Activated naive CD4-positive, alpha-beta T cell treated with anti-CD3 and anti-CD28 coated beads, Interleukin-2, amount 50 U/mL, for 24 hours (primary cell): ENCODE results near the gene CHRNB1.
"Not testable (repeated sequence)": the region's sequence is repeated elsewhere in the genome, so short reads cannot be mapped to it uniquely, and the experiment has no call there.

Experiments used
- H3K27ac Mint-ChIP-seq: one replicate; pipeline ENCODE4 v1.8.0; 2021; ENCODE audit warnings: mild to moderate bottlenecking, mixed read lengths
- H3K27me3 Mint-ChIP-seq: one replicate; pipeline ENCODE4 v1.8.0; 2021; ENCODE audit warnings: mixed read lengths
- H3K36me3 Mint-ChIP-seq: one replicate; pipeline ENCODE4 v1.8.0; 2021; ENCODE audit warnings: mixed read lengths
- H3K4me1 Mint-ChIP-seq: one replicate; pipeline ENCODE4 v1.8.0; 2021; ENCODE audit warnings: mixed read lengths
- H3K4me3 Mint-ChIP-seq: one replicate; pipeline ENCODE4 v1.8.0; 2021; ENCODE audit warnings: mild to moderate bottlenecking, mixed read lengths
- H3K9me3 Mint-ChIP-seq: one replicate; pipeline ENCODE4 v1.8.0; 2021; ENCODE audit warnings: mixed read lengths

The CHRNB1 gene

GRCh38 chr17:7481275-7481674 is 36.4 kb downstream of the CHRNB1 start, which contains the start of gene SLC35G6:
SLC35G6 (plus strand) TSS chr17:7481446; CDS start chr17:7481517, 71 bp downstream.
- H3K27me3 Mint-ChIP-seq, H3K9me3 Mint-ChIP-seq, H3K36me3 Mint-ChIP-seq: not testable (repeated sequence)
- Mint-ChIP-seq H3K27ac (peak within 1 kb of the TSS; percentile 99), H3K4me1 (peaks cover 78% of the 10 kb centered on the region), H3K4me3 (peak within 1 kb of the TSS; percentile 99)

GRCh38 chr17:7481842-7482741 is 37.2 kb downstream of the CHRNB1 start:
- peak overlapping the region; percentile 99 for H3K27ac Mint-ChIP-seq
- not testable (repeated sequence) for H3K27me3 Mint-ChIP-seq, H3K9me3 Mint-ChIP-seq, H3K36me3 Mint-ChIP-seq
- H3K4me3 Mint-ChIP-seq: peak overlapping the region; percentile 99
- H3K4me1 Mint-ChIP-seq: peaks cover 75% of the 10 kb centered on the region

GRCh38 chr17:7482742-7483088 is 37.9 kb downstream of the CHRNB1 start:
- not testable (repeated sequence) for H3K9me3 Mint-ChIP-seq, H3K36me3 Mint-ChIP-seq, H3K27me3 Mint-ChIP-seq
- Mint-ChIP-seq H3K4me1 (peaks cover 75% of the 10 kb centered on the region), H3K27ac (peak overlapping the region; percentile 99), H3K4me3 (peak overlapping the region; percentile 99)

DNA sequence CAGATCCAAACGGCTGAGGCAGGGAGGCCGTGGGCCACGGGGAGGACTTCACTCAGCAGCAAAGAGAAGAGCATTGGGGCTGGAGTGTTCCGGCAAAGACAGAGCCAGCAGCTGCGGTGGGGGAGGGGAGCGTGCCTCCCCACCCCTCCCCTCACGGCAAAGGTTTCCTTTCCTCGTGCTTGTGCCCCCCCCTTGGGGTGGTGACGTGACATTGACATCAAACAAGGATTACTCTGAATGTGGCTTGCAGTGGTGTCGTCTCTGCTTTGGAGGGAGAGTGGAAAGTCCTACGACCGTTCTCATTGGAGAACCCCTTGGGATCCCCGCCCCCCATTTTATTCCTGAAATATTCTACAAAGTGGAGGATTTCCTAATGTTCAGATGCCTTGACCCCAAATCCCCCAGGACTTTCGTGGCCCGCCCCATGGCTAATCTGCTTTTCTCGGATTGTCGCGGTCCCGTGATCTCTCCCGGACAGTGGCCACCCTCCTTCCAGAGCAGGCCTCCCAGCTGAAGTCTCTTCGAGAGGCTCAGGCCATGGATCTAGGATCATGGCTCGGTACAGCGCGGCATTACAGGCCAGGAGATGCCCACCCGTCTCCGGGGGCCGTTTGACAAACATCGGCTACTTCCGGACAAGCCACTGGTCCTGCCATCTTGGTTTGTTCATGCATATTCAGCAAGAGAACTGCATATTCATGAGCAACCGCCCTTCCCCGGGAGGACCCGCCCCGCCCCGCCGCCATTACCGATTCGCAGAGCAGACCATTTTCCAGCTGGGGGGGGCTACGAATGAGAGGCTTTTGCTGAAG is 38.6 kb downstream of the CHRNB1 start:
- peaks cover 6% of the 10 kb centered on the region for H3K36me3 Mint-ChIP-seq
- peak overlapping the region; percentile 99 for H3K27ac Mint-ChIP-seq
- H3K4me1 Mint-ChIP-seq: peaks cover 72% of the 10 kb centered on the region
- H3K27me3 Mint-ChIP-seq: no peaks in the 10 kb centered on the region
- no peaks in the 10 kb centered on the region for H3K9me3 Mint-ChIP-seq
- peak overlapping the region; percentile 99 for H3K4me3 Mint-ChIP-seq

DNA sequence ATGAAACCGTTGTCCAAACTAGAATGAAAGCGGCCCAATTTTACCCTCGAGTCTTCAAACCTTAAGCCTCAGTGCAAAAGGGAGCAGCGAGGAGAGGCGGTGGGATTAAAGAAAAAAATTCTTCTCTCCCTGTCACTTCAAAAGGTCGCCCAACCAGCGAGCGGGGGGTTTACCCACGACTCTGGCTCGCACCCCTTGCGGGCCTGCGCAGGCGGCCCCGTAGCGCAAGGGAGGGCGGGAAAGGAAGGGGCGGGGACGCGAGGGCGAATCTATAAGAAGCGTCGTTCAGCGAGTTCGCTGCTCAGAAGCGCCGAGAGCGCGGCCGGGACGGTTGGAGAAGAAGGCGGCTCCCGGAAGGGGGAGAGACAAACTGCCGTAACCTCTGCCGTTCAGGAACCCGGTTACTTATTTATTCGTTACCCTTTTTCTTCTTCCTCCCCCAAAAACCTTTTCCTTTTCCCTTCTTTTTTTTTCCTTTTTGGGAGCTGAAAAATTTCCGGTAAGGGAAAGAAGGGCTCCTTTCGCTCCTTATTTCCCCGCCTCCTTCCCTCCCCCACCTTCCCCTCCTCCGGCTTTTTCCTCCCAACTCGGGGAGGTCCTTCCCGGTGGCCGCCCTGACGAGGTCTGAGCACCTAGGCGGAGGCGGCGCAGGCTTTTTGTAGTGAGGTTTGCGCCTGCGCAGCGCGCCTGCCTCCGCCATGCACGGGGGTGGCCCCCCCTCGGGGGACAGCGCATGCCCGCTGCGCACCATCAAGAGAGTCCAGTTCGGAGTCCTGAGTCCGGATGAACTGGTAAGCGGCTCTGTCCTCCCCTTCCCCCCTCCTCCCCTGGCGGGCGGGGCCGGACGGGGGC is 39.4 kb downstream of the CHRNB1 start, which contains the start of gene POLR2A:
Gene POLR2A, plus strand, starts transcription at position 300 of the 852 bp plus-strand sequence.
- Mint-ChIP-seq H3K4me3 (peak within 1 kb of the TSS; percentile 99), H3K36me3 (peaks cover 6% of the 10 kb centered on the region), H3K4me1 (peaks cover 76% of the 10 kb centered on the region), H3K27ac (peak within 1 kb of the TSS; percentile 99), H3K9me3 (no peaks in the 10 kb centered on the region), H3K27me3 (no peaks in the 10 kb centered on the region)

DNA sequence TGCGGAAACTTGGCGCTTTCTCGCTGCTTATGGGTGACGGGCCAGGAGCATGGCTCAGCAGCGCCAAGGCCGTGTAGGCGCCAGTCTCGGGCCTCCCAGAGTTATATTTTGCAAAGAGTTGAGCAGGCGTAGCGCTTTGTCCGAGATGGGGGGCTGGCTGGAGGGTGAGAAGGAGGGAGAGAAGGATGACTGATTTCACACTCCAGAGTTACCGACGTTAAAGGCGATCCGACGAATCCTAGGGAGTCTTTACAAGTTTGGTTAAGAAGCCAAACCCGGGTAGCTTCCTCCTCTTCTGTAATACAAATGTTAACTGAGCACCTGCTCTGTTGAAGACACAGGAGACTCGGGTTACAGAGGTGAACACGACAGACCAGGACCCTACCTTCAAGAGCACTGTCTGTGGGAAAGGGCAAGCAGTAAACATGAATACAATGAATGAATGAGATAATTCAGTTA is 40.1 kb downstream of the CHRNB1 start:
- no peaks in the 10 kb centered on the region for H3K9me3 Mint-ChIP-seq
- H3K27ac Mint-ChIP-seq: peak overlapping the region; percentile 99
- peaks cover 80% of the 10 kb centered on the region for H3K4me1 Mint-ChIP-seq
- H3K27me3 Mint-ChIP-seq: no peaks in the 10 kb centered on the region
- peak overlapping the region; percentile 99 for H3K4me3 Mint-ChIP-seq
- H3K36me3 Mint-ChIP-seq: peaks cover 6% of the 10 kb centered on the region

GRCh38 chr17:7486181-7486580 is 41.3 kb downstream of the CHRNB1 start:
- peaks cover 78% of the 10 kb centered on the region for H3K4me1 Mint-ChIP-seq
- no peaks in the 10 kb centered on the region for H3K27me3 Mint-ChIP-seq
- H3K27ac Mint-ChIP-seq: peak overlapping the region; percentile 85
- no peaks in the 10 kb centered on the region for H3K9me3 Mint-ChIP-seq
- peaks cover 6% of the 10 kb centered on the region for H3K36me3 Mint-ChIP-seq
- peak overlapping the region; percentile 85 for H3K4me3 Mint-ChIP-seq

- no peaks in the 10 kb centered on the region for H3K9me3 Mint-ChIP-seq
- H3K27me3 Mint-ChIP-seq: no peaks in the 10 kb centered on the region
- peak overlapping the region; percentile 0 for H3K27ac Mint-ChIP-seq
- no peak overlapping the region for H3K4me3 Mint-ChIP-seq
- H3K36me3 Mint-ChIP-seq: peaks cover 4% of the 10 kb centered on the region
- H3K4me1 Mint-ChIP-seq: peaks cover 74% of the 10 kb centered on the region
These were observed 45.3 kb downstream of the CHRNB1 start for GRCh38 chr17:7490144-7490543.

- H3K9me3 Mint-ChIP-seq: no peaks in the 10 kb centered on the region
- H3K27me3 Mint-ChIP-seq: no peaks in the 10 kb centered on the region
- no peak overlapping the region for H3K4me3 Mint-ChIP-seq
- peaks cover 6% of the 10 kb centered on the region for H3K36me3 Mint-ChIP-seq
- peak overlapping the region; percentile 52 for H3K27ac Mint-ChIP-seq
- peaks cover 63% of the 10 kb centered on the region for H3K4me1 Mint-ChIP-seq
These were observed 46.7 kb downstream of the CHRNB1 start for GRCh38 chr17:7491583-7491982.

DNA sequence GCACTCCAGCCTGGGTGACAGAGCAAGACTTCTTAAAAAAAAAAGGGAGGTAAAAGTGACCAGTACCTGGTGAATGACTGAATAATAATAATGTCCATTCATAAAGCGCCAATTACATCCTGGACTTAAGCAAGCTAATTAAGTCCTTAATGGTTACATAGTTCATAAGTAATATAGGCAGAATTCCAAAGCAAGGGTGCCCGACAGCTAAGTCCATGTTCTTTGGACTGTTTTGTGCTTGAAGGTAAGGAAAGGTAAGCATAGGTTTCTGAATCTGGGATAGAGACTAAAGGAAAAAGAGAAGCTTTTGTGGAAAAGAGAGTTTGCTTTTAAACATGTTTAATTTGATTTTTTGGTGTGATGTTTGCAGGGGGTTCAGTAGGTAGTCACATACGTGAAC is 49.1 kb downstream of the CHRNB1 start:
- no peaks in the 10 kb centered on the region for H3K9me3 Mint-ChIP-seq
- peaks cover 11% of the 10 kb centered on the region for H3K36me3 Mint-ChIP-seq
- no peak overlapping the region for H3K4me3 Mint-ChIP-seq
- H3K27ac Mint-ChIP-seq: peak overlapping the region; percentile 57
- H3K27me3 Mint-ChIP-seq: no peaks in the 10 kb centered on the region
- H3K4me1 Mint-ChIP-seq: peaks cover 45% of the 10 kb centered on the region

- H3K9me3 Mint-ChIP-seq: no peaks in the 10 kb centered on the region
- H3K27me3 Mint-ChIP-seq: no peaks in the 10 kb centered on the region
- peaks cover 26% of the 10 kb centered on the region for H3K4me1 Mint-ChIP-seq
- H3K4me3 Mint-ChIP-seq: no peak overlapping the region
- no peak overlapping the region for H3K27ac Mint-ChIP-seq
- H3K36me3 Mint-ChIP-seq: peaks cover 16% of the 10 kb centered on the region
These were observed 51.1 kb downstream of the CHRNB1 start for GRCh38 chr17:7495906-7496434.

- Mint-ChIP-seq H3K9me3 (no peaks in the 10 kb centered on the region), H3K4me1 (peaks cover 22% of the 10 kb centered on the region), H3K27ac (no peak overlapping the region), H3K36me3 (peaks cover 20% of the 10 kb centered on the region), H3K4me3 (no peak overlapping the region), H3K27me3 (no peaks in the 10 kb centered on the region)
These were observed 51.8 kb downstream of the CHRNB1 start for GRCh38 chr17:7496470-7497183.

GRCh38 chr17:7497228-7497627 is 52.4 kb downstream of the CHRNB1 start:
- peaks cover 18% of the 10 kb centered on the region for H3K36me3 Mint-ChIP-seq
- no peak overlapping the region for H3K4me3 Mint-ChIP-seq
- H3K27me3 Mint-ChIP-seq: no peaks in the 10 kb centered on the region
- peaks cover 18% of the 10 kb centered on the region for H3K4me1 Mint-ChIP-seq
- H3K27ac Mint-ChIP-seq: no peak overlapping the region
- no peaks in the 10 kb centered on the region for H3K9me3 Mint-ChIP-seq

DNA sequence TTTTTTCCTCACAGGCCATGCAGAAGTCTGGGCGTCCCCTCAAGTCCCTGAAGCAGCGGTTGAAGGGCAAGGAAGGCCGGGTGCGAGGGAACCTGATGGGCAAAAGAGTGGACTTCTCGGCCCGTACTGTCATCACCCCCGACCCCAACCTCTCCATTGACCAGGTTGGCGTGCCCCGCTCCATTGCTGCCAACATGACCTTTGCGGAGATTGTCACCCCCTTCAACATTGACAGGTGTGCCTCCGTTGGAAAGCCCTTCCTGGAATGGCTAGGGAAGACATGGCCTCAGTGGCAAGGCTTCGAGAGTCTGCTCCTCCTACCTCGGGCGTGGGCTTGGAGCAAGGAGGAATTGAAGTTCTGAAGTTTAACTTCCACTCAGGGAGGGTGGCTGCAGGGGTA is 52.8 kb downstream of the CHRNB1 start:
- Mint-ChIP-seq H3K27me3 (no peaks in the 10 kb centered on the region), H3K4me1 (peaks cover 16% of the 10 kb centered on the region), H3K4me3 (no peak overlapping the region), H3K9me3 (no peaks in the 10 kb centered on the region), H3K27ac (no peak overlapping the region), H3K36me3 (peaks cover 18% of the 10 kb centered on the region)
